WTC11 (cell line): ENCODE data around the gene PRPSAP1. TPM values are rescaled to one million over a fixed set of nuclear protein-coding genes. Genes with fewer than 3 reads are reported as not detected.
A peak's percentile ranks its signal among the peaks of the same experiment; 100 is the strongest.

ENCODE experiments used
- ATAC-seq: fragments of 200-7000 bp; cut with Tn5 transposase; 2 replicates; pipeline ENCODE4 v1.10.0; 2021; ENCODE audit warnings: mild to moderate bottlenecking, moderate library complexity
- CTCF ChIA-PET: fragments of 300-600 bp; sonication (Branson Sonifier 250); formaldehyde crosslinking; loops from one replicate; lab custom pipeline; 2021; ENCODE audit warnings: antibody characterized with exemption; lab: Charles Lee
- POLR2A ChIA-PET: fragments of 350-600 bp; sonication (Branson Sonifier 250); formaldehyde crosslinking; loops from one replicate; lab custom pipeline; 2021; ENCODE audit warnings: antibody characterized with exemption; lab: Charles Lee
- DNase-seq: peaks from one replicate; pipeline ENCODE4 v3.0.0; 2021; ENCODE audit warnings: low spot score
- H3K27ac Mint-ChIP-seq: 2 replicates; pipeline ENCODE4 v1.8.0; 2021; ENCODE audit warnings: mixed read lengths
- H3K27me3 Mint-ChIP-seq: 2 replicates; pipeline ENCODE4 v1.8.0; 2021; ENCODE audit warnings: low read depth, mild to moderate bottlenecking, moderate library complexity, mixed read lengths
- H3K36me3 Mint-ChIP-seq: 2 replicates; pipeline ENCODE4 v1.8.0; 2021; ENCODE audit warnings: mixed read lengths
- H3K4me1 Mint-ChIP-seq: 2 replicates; pipeline ENCODE4 v1.8.0; 2022; ENCODE audit warnings: mixed read lengths
- H3K4me3 Mint-ChIP-seq: 2 replicates; pipeline ENCODE4 v1.8.0; 2021; ENCODE audit warnings: mild to moderate bottlenecking, moderate library complexity, mixed read lengths
- H3K9me3 Mint-ChIP-seq: 2 replicates; pipeline ENCODE4 v1.8.0; 2021; ENCODE audit warnings: mixed read lengths
- ELF4 ChIP-seq: sonication (generic); formaldehyde crosslinking; IDR thresholded peaks from 2 replicates; pipeline ENCODE4 v1.8.1; 2022; ENCODE audit warnings: low read depth, mild to moderate bottlenecking, moderate library complexity, missing genetic modification reagents
- FOXJ3 ChIP-seq: sonication (generic); formaldehyde crosslinking; IDR thresholded peaks from 2 replicates; pipeline ENCODE4 v1.9.0; 2021; ENCODE audit warnings: missing genetic modification reagents, mild to moderate bottlenecking, borderline replicate concordance
- FOXK1 ChIP-seq: sonication (generic); formaldehyde crosslinking; IDR thresholded peaks from 2 replicates; pipeline ENCODE4 v1.8.0; 2022; ENCODE audit warnings: mild to moderate bottlenecking, moderate library complexity, missing genetic modification reagents
- GABPB1 ChIP-seq: sonication (generic); formaldehyde crosslinking; IDR thresholded peaks from 2 replicates; pipeline ENCODE4 v1.8.1; 2023; ENCODE audit warnings: mild to moderate bottlenecking, missing genetic modification reagents
- JAZF1 ChIP-seq: fragments of 250-450 bp; sonication (Bioruptor Pico); IDR thresholded peaks from 2 replicates; pipeline ENCODE4 v1.9.0; 2021; ENCODE audit warnings: moderate library complexity, mild to moderate bottlenecking, inconsistent platforms
- MXD4 ChIP-seq: fragments of 250-450 bp; sonication (Bioruptor Pico); IDR thresholded peaks from 2 replicates; pipeline ENCODE4 v1.8.0; 2021; ENCODE audit warnings: mild to moderate bottlenecking, moderate library complexity, borderline replicate concordance
- MYBL2 ChIP-seq: sonication (generic); formaldehyde crosslinking; IDR thresholded peaks from 2 replicates; pipeline ENCODE4 v1.8.1; 2023; ENCODE audit warnings: mild to moderate bottlenecking, moderate library complexity, missing genetic modification reagents
- NFATC4 ChIP-seq: fragments of 250-450 bp; sonication (Bioruptor Pico); IDR thresholded peaks from 2 replicates; pipeline ENCODE4 v1.9.0; 2021; ENCODE audit warnings: mild to moderate bottlenecking
- NFE2L1 ChIP-seq: sonication (generic); formaldehyde crosslinking; IDR thresholded peaks from 2 replicates; pipeline ENCODE4 v1.8.1; 2023; ENCODE audit warnings: missing genetic modification reagents
- RORB ChIP-seq: fragments of 250-450 bp; sonication (Bioruptor Pico); IDR thresholded peaks from 2 replicates; pipeline ENCODE4 v1.9.0; 2021; ENCODE audit warnings: mild to moderate bottlenecking
- ZNF121 ChIP-seq: sonication (generic); formaldehyde crosslinking; IDR thresholded peaks from 2 replicates; pipeline ENCODE4 v1.8.0; 2023; ENCODE audit warnings: missing genetic modification reagents
- ZNF263 ChIP-seq: sonication (generic); formaldehyde crosslinking; IDR thresholded peaks from 2 replicates; pipeline ENCODE4 v1.8.1; 2022; ENCODE audit warnings: low read depth, mild to moderate bottlenecking, moderate library complexity, missing genetic modification reagents
- ZNF416 ChIP-seq: fragments of 250-450 bp; sonication (Bioruptor Pico); IDR thresholded peaks from 2 replicates; pipeline ENCODE4 v1.9.0; 2021; ENCODE audit warnings: mild to moderate bottlenecking, inconsistent platforms
- ZNF423 ChIP-seq: fragments of 250-450 bp; sonication (Bioruptor Pico); IDR thresholded peaks from 2 replicates; pipeline ENCODE4 v2.1.2; 2022; ENCODE audit warnings: mild to moderate bottlenecking, moderate library complexity
- total RNA-seq: library from RNA; stranded (reverse); gene quantifications from 3 replicates; pipeline ENCODE4 v1.2.3, GENCODE V29; 2021
- TF ChIP-seq, protein P1 (sequence below): fragments of 250-450 bp; sonication (Bioruptor Pico); IDR thresholded peaks from 2 replicates; pipeline ENCODE4 v1.9.0; 2021; ENCODE audit warnings: moderate library complexity, mild to moderate bottlenecking, inconsistent platforms, borderline replicate concordance
- TF ChIP-seq, protein P2 (sequence below): sonication (generic); formaldehyde crosslinking; IDR thresholded peaks from 2 replicates; pipeline ENCODE4 v1.8.1; 2022; ENCODE audit warnings: mild to moderate bottlenecking, moderate library complexity, missing genetic modification reagents
- TF ChIP-seq, protein P3 (sequence below): sonication (generic); formaldehyde crosslinking; IDR thresholded peaks from 2 replicates; pipeline ENCODE4 v1.8.1; 2022; ENCODE audit warnings: mild to moderate bottlenecking, missing genetic modification reagents, moderate library complexity, borderline replicate concordance
- TF ChIP-seq, protein P4 (sequence below): fragments of 250-450 bp; sonication (Bioruptor Pico); IDR thresholded peaks from 2 replicates; pipeline ENCODE4 v1.9.0; 2021; ENCODE audit warnings: mild to moderate bottlenecking
- TF ChIP-seq, protein P5 (sequence below): sonication (generic); formaldehyde crosslinking; IDR thresholded peaks from 2 replicates; pipeline ENCODE4 v1.8.0; 2022; ENCODE audit warnings: mild to moderate bottlenecking, missing genetic modification reagents

The PRPSAP1 gene
- total RNA-seq, 1 experiment from 2014 or later = 56.5 TPM

DNA sequence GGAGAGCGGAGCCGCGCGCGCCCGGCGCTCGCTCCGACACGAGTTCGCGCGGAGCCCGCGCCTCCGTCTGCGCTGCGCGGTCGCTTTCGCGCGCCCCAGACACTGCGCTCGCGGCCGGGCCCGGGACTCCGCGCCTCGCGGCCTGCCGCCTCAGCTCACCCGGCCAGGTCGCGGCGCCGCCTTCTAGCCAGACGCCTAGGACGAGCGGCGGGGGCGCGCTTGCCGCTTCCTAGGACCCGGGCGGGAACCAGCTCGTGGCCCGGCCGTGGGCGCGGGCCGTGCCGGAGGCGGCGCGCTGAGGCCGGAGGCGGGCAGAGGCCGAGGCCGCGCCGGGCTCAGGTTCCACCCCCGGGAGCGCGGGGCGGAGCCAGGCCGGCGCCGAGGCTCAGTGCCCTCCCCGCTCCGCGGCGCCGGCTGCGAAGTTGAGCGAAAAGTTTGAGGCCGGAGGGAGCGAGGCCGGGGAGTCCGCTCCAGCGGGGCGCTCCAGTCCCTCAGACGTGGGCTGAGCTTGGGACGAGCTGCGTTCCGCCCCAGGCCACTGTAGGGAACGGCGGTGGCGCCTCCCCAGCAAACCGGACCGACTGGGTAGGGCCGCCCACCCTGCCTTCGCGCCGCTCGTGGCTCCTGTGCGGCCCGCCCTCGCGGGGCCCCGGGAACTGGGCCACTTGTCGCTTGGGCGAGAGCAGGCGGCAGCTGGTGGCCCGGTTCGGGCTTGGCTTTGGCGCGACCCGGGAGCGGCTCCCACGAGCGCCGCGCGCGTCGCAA lies 30.7 kb upstream of the PRPSAP1 start, which contains the start of gene SPHK1 (continued):
- TF ChIP-seq, protein P1, sequence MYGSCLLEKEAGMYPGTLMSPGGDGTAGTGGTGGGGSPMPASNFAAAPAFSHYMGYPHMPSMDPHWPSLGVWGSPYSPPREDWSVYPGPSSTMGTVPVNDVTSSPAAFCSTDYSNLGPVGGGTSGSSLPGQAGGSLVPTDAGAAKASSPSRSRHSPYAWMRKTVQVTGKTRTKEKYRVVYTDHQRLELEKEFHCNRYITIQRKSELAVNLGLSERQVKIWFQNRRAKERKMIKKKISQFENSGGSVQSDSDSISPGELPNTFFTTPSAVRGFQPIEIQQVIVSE (CRISPR knock-in tag) = no peak
- no peak for TF ChIP-seq ZNF416 (CRISPR knock-in tag)
- TF ChIP-seq, protein P2, sequence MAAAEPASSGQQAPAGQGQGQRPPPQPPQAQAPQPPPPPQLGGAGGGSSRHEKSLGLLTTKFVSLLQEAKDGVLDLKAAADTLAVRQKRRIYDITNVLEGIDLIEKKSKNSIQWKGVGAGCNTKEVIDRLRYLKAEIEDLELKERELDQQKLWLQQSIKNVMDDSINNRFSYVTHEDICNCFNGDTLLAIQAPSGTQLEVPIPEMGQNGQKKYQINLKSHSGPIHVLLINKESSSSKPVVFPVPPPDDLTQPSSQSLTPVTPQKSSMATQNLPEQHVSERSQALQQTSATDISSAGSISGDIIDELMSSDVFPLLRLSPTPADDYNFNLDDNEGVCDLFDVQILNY (CRISPR knock-in tag) = no peak
- TF ChIP-seq GABPB1 = peak; percentile 59
- no peak; the same call in 1 of the 2 replicates for TF ChIP-seq MYBL2 (CRISPR knock-in tag)
- no peak for TF ChIP-seq JAZF1 (CRISPR knock-in tag)

DNA sequence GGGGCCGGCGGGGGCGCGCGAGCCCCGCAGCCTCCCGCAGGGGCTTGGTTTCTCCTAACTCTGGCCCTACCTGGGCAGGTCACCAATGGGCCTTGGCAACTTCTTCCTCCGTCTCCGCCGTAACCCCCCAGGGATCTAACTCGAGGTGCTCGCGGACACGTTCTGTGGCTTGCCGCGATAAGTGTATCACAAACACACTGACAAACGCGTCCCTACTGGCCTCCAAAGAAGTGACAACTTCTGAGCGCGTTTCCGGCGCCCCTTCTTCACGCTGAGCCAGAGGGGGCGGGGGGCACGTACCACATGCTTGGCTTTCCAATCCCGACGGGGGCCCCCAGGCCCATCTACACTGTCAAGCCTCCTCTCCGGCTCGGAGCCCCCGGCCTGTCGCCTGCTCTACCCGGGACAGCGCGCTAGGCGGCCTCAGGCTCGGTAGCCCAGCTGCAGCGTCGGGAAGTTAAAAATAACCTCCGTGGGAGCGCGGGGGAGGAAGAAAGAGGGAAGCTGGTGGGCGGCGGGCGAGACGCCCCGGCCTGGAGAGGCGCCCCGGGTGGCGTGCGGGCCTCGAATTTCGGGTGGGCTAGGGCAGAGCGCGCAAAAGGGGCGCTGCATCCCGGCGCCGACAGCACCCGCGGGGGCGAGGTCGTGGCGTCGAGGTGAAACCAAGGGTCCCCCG lies 30.0 kb upstream of the PRPSAP1 start:
- no peaks in the 10 kb centered on the region for H3K9me3 Mint-ChIP-seq
- H3K4me1 Mint-ChIP-seq = peaks cover 11% of the 10 kb centered on the region
- H3K27me3 Mint-ChIP-seq = peaks cover 49% of the 10 kb centered on the region
- TF ChIP-seq NFATC4 (CRISPR knock-in tag) (no peak), GABPB1 (peak; percentile 32; the same call in 1 of the 2 replicates), ZNF263 (CRISPR knock-in tag) (no peak), MYBL2 (CRISPR knock-in tag) (no peak)
- TF ChIP-seq, protein P3, sequence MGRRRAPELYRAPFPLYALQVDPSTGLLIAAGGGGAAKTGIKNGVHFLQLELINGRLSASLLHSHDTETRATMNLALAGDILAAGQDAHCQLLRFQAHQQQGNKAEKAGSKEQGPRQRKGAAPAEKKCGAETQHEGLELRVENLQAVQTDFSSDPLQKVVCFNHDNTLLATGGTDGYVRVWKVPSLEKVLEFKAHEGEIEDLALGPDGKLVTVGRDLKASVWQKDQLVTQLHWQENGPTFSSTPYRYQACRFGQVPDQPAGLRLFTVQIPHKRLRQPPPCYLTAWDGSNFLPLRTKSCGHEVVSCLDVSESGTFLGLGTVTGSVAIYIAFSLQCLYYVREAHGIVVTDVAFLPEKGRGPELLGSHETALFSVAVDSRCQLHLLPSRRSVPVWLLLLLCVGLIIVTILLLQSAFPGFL (CRISPR knock-in tag) = 0 out of 2 replicates have a peak, but pooled peaks have one; percentile 5
- TF ChIP-seq, protein P4, sequence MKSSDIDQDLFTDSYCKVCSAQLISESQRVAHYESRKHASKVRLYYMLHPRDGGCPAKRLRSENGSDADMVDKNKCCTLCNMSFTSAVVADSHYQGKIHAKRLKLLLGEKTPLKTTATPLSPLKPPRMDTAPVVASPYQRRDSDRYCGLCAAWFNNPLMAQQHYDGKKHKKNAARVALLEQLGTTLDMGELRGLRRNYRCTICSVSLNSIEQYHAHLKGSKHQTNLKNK (CRISPR knock-in tag) = no peak
- TF ChIP-seq, protein P1 (CRISPR knock-in tag) = no peak
- ATAC-seq (peak; percentile 14), DNase-seq (peak; percentile 59)
- H3K36me3 Mint-ChIP-seq = no peaks in the 10 kb centered on the region
- POLR2A ChIA-PET = interaction anchor here (0.5 to 0.6 kb wide), 2 partner anchors 30 to 1082 kb away, joined by 3 to 5 read pairs; partner anchors contain the start of gene PRPSAP1
- CTCF ChIA-PET = interaction anchor here (0.6 to 10.6 kb wide), 11 partner anchors 10 to 157 kb away, joined by 3 to 135 read pairs (median 7); partner anchors contain the start of genes PRPSAP1 and RHBDF2
- no peak overlapping the region for H3K27ac Mint-ChIP-seq
- H3K4me3 Mint-ChIP-seq = peak overlapping the region; percentile 81

DNA sequence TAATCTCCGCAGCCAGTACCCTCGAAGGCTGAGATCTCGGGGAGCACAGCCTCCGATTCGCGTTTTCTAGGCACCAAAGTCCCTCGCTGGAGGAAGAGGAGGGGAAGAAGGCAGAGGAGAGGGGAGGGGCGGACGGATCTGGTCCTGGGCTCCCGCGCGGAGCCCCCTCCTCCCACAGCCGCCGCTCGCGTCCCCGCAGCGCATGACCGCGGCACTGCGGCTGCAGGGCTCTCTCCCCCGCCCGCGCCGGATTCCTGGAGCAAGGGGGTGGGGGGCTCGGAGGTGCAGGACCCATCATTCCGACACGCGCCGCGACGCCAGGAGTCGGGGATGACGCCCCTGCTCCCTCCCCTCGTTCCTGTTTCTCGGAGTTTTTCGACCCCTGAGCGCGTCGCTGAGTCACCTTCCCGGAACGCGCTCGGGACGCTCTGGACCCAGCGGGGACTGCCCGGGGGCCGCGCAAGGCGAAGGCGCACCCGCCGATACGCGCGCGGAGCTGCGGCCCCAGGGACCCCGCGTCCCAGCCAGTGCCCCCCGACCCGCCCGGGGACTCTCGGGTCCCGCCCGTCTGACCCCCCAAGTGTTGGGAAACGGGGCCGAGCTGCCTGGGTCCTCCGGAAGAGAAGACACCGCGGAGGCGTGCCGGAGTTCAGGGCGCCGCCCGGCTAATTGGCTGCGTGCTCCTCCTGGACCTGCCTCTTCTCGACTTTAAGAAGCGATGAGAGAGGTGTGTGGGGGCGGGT lies 29.3 kb upstream of the PRPSAP1 start:
- ATAC-seq (peak; percentile 26), DNase-seq (peak; percentile 68)
- Mint-ChIP-seq H3K4me1 (peaks cover 9% of the 10 kb centered on the region; the same call in 1 of the 2 replicates), H3K4me3 (peak overlapping the region; percentile 92), H3K27me3 (peaks cover 49% of the 10 kb centered on the region), H3K9me3 (no peaks in the 10 kb centered on the region), H3K36me3 (no peaks in the 10 kb centered on the region), H3K27ac (no peak overlapping the region)
- ChIA-PET CTCF (interaction anchor here (0.6 to 10.6 kb wide), 19 partner anchors 8 to 408 kb away, joined by 3 to 135 read pairs (median 4); partner anchors contain the start of genes PRPSAP1 and RHBDF2), POLR2A (interaction anchor here (0.6 to 1.2 kb wide), 2 partner anchors 30 to 1083 kb away, joined by 4 to 5 read pairs; partner anchors contain the start of gene PRPSAP1)
- TF ChIP-seq, protein P1 (CRISPR knock-in tag) = no peak
- TF ChIP-seq ZNF263 (CRISPR knock-in tag) = peak; percentile 49; the same call in 1 of the 2 replicates
- no peak for TF ChIP-seq MXD4 (CRISPR knock-in tag)
- no peak for TF ChIP-seq ZNF423 (CRISPR knock-in tag)
- peak; percentile 68; the same call in 1 of the 2 replicates for TF ChIP-seq NFE2L1
- no peak for TF ChIP-seq FOXJ3
- 0 out of 2 replicates have a peak, but pooled peaks have one; percentile 12 for TF ChIP-seq ELF4 (CRISPR knock-in tag)
- TF ChIP-seq ZNF121 = no peak
- no peak for TF ChIP-seq RORB
- TF ChIP-seq FOXK1 = 0 out of 2 replicates have a peak, but pooled peaks have one; percentile 24
- TF ChIP-seq MYBL2 (CRISPR knock-in tag) = no peak; the same call in 1 of the 2 replicates
- TF ChIP-seq, protein P5, sequence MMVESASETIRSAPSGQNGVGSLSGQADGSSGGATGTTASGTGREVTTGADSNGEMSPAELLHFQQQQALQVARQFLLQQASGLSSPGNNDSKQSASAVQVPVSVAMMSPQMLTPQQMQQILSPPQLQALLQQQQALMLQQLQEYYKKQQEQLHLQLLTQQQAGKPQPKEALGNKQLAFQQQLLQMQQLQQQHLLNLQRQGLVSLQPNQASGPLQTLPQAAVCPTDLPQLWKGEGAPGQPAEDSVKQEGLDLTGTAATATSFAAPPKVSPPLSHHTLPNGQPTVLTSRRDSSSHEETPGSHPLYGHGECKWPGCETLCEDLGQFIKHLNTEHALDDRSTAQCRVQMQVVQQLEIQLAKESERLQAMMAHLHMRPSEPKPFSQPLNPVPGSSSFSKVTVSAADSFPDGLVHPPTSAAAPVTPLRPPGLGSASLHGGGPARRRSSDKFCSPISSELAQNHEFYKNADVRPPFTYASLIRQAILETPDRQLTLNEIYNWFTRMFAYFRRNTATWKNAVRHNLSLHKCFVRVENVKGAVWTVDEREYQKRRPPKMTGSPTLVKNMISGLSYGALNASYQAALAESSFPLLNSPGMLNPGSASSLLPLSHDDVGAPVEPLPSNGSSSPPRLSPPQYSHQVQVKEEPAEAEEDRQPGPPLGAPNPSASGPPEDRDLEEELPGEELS (CRISPR knock-in tag) = 0 out of 2 replicates have a peak, but pooled peaks have one; percentile 23
- TF ChIP-seq, protein P4 (CRISPR knock-in tag) = no peak
